Measurements from ENCODE around the gene IPO8. TPM values are rescaled to one million over a fixed set of nuclear protein-coding genes. Genes with fewer than 3 reads are reported as not detected.

IPO8 gene
- total and polyA plus RNA-seq, 4 donors: 6.7 to 52.7 (median 33.0) TPM

DNA sequence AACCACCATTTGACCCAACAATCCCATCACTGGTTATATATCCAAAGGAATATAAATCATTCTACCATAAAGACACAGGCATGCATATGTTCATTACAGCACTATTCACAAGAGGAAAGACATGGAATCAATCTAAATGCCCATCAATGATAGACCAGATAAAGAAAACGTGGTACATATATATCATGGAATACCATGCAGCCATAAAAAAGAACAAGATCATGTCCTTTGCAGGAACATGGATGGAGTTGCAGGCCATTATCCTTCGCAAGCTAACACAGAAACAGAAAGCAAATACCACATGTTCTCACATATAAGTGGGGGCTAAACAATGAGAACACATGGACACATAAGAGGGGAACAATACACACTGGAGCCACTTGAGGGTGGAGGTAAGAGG, 43.4 kb upstream of the IPO8 start:
- no peak overlapping the region for H3K27ac ChIP-seq (ENCODE audit: low read depth in 1 of 2, low read length in 1 of 2)
- H3K4me1 ChIP-seq (ENCODE audit: control insufficient read depth in 5 of 5, insufficient read depth in 5 of 5, low read length in 5 of 5): peaks cover 0 to 5% (median 0%) of the 10 kb centered on the region in 5 donors
- no peak overlapping the region for H3K9ac ChIP-seq (ENCODE audit: insufficient read depth in 1 of 2, low read length in 2 of 2)
- no peak for DNase-seq
- ATAC-seq (ENCODE audit: insufficient read depth, low FRiP score): no peak
- H3K36me3 ChIP-seq (ENCODE audit: control insufficient read depth in 4 of 4, insufficient read depth in 4 of 4, low read length in 4 of 4): peaks cover 2 to 28% (median 12%) of the 10 kb centered on the region in 4 donors
- no peak overlapping the region for H3K4me3 ChIP-seq
- no peaks in the 10 kb centered on the region for H3K27me3 ChIP-seq (ENCODE audit: control insufficient read depth in 3 of 3, insufficient read depth in 3 of 3, low read length in 2 of 3)
- TF ChIP-seq CTCF (IDR thresholded peaks at IDR 0.05; ENCODE audit: control extremely low read depth, extremely low read depth): no peak
- 95 to 96% methylated on average over 2 of the region's 2 CpGs for WGBS, 2 donors
- H3K9me3 ChIP-seq (ENCODE audit: control insufficient read depth in 4 of 4, insufficient read depth in 3 of 4, low read length in 3 of 4): peaks cover 0 to 2% (median 0%) of the 10 kb centered on the region in 4 donors

DNA sequence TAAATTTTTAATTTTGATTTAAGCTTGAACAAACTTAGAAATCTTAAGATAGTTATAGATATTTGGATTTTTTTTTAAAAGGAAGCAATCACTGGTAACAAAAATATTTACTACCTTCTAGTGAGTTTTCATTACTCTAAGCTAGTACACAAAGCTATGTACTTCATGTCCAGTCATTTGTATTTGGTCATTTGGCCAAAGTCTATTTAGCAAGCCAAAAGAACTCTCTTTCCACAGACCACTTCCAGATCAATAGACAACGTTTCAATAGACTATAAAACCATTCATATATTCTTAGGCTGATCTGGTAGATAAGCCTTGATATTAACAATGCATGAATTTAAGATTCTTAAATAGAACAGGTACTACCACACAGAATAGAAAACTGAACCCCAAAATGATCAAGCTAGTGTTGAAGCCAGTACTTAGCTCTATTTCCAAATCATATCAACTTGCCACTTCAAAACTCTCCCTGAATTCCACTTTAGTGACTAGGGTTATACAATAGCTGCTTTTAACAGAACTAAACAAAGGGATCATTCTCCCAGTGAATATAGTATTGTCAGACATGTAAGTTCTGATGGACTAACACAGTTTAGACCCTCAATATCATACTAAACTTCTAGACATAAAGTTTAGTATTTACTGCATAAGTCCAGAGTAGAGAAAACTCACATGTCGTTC, 37.4 kb upstream of the IPO8 start:
- no peaks in the 10 kb centered on the region for H3K27me3 ChIP-seq (ENCODE audit: control insufficient read depth in 3 of 3, insufficient read depth in 3 of 3, low read length in 2 of 3)
- H3K27ac ChIP-seq (ENCODE audit: low read depth in 1 of 2, low read length in 1 of 2): no peak overlapping the region
- no peak overlapping the region for H3K9ac ChIP-seq (ENCODE audit: insufficient read depth in 1 of 2, low read length in 2 of 2)
- no peaks in the 10 kb centered on the region for H3K9me3 ChIP-seq (ENCODE audit: control insufficient read depth in 4 of 4, insufficient read depth in 3 of 4, low read length in 3 of 4)
- TF ChIP-seq CTCF (IDR thresholded peaks at IDR 0.05; ENCODE audit: control extremely low read depth, extremely low read depth): no peak
- WGBS, 2 donors: 91 to 94% methylated on average over 2 of the region's 2 CpGs
- DNase-seq (no peak), ATAC-seq (ENCODE audit: insufficient read depth, low FRiP score) (no peak)
- H3K36me3 ChIP-seq (ENCODE audit: control insufficient read depth in 4 of 4, insufficient read depth in 4 of 4, low read length in 4 of 4): peaks cover 8 to 25% (median 18%) of the 10 kb centered on the region in 4 donors
- H3K4me1 ChIP-seq (ENCODE audit: control insufficient read depth in 5 of 5, insufficient read depth in 5 of 5, low read length in 5 of 5): peaks cover 0 to 5% (median 0%) of the 10 kb centered on the region in 5 donors
- H3K4me3 ChIP-seq: no peak overlapping the region

- H3K27me3 ChIP-seq (ENCODE audit: control insufficient read depth in 3 of 3, insufficient read depth in 3 of 3, low read length in 2 of 3): no peaks in the 10 kb centered on the region
- ATAC-seq (ENCODE audit: insufficient read depth, low FRiP score) (no peak), DNase-seq (no peak)
- no peaks in the 10 kb centered on the region for H3K9me3 ChIP-seq (ENCODE audit: control insufficient read depth in 4 of 4, insufficient read depth in 3 of 4, low read length in 3 of 4)
- H3K4me1 ChIP-seq (ENCODE audit: control insufficient read depth in 5 of 5, insufficient read depth in 5 of 5, low read length in 5 of 5): peaks cover 0 to 1% (median 0%) of the 10 kb centered on the region in 5 donors
- peaks cover 5 to 16% (median 12%) of the 10 kb centered on the region in 4 donors for H3K36me3 ChIP-seq (ENCODE audit: control insufficient read depth in 4 of 4, insufficient read depth in 4 of 4, low read length in 4 of 4)
- H3K9ac ChIP-seq (ENCODE audit: insufficient read depth in 1 of 2, low read length in 2 of 2): no peak overlapping the region
- no peak overlapping the region for H3K4me3 ChIP-seq
- 93 to 94% methylated on average over 2 of the region's 2 CpGs for WGBS, 2 donors
- H3K27ac ChIP-seq (ENCODE audit: low read depth in 1 of 2, low read length in 1 of 2): no peak overlapping the region
- TF ChIP-seq CTCF (IDR thresholded peaks at IDR 0.05; ENCODE audit: control extremely low read depth, extremely low read depth): no peak
Measured at GRCh38 chr12:30730011-30730410, 34.3 kb upstream of the IPO8 start.

Data from lung (tissue), 12 donors.